WTC11 (cell line): Measurements from ENCODE around the gene TRIM3.
"Not testable (repeated sequence)": the region's sequence is repeated elsewhere in the genome, so short reads cannot be mapped to it uniquely, and the experiment has no call there.

Experiments used
- ATF3 ChIP-seq: sonication (generic); formaldehyde crosslinking; conservative IDR thresholded peaks from 2 replicates; pipeline ENCODE4 v1.8.1; 2022; ENCODE audit warnings: mild to moderate bottlenecking, missing genetic modification reagents
- ESRRA ChIP-seq: sonication (generic); formaldehyde crosslinking; IDR thresholded peaks from 2 replicates; pipeline ENCODE4 v1.8.1; 2022; ENCODE audit warnings: mild to moderate bottlenecking, missing genetic modification reagents, borderline replicate concordance
- IRF1 ChIP-seq: sonication (generic); formaldehyde crosslinking; IDR thresholded peaks from 2 replicates; pipeline ENCODE4 v1.8.0; 2023; ENCODE audit warnings: missing genetic modification reagents
- MXD4 ChIP-seq: fragments of 250-450 bp; sonication (Bioruptor Pico); IDR thresholded peaks from 2 replicates; pipeline ENCODE4 v1.8.0; 2021; ENCODE audit warnings: mild to moderate bottlenecking, moderate library complexity, borderline replicate concordance
- MYBL2 ChIP-seq: sonication (generic); formaldehyde crosslinking; IDR thresholded peaks from 2 replicates; pipeline ENCODE4 v1.8.1; 2023; ENCODE audit warnings: mild to moderate bottlenecking, moderate library complexity, missing genetic modification reagents
- OVOL2 ChIP-seq: fragments of 250-450 bp; sonication (Bioruptor Pico); IDR thresholded peaks from 2 replicates; pipeline ENCODE4 v1.9.0; 2021; ENCODE audit warnings: mild to moderate bottlenecking, borderline replicate concordance
- TF ChIP-seq, protein P1 (sequence below): fragments of 200-600 bp; IDR thresholded peaks from 2 replicates; pipeline ENCODE4 v1.8.0; 2022; ENCODE audit warnings: antibody characterized with exemption
- TF ChIP-seq, protein P2 (sequence below): sonication (generic); formaldehyde crosslinking; IDR thresholded peaks from 2 replicates; pipeline ENCODE4 v1.8.1; 2022; ENCODE audit warnings: low read depth, missing genetic modification reagents, borderline replicate concordance
- TF ChIP-seq, protein P3 (sequence below): fragments of 250-450 bp; sonication (Bioruptor Pico); IDR thresholded peaks from 2 replicates; pipeline ENCODE4 v1.9.0; 2021; ENCODE audit warnings: moderate library complexity, mild to moderate bottlenecking, inconsistent platforms, borderline replicate concordance
- TF ChIP-seq, protein P4 (sequence below): sonication (generic); formaldehyde crosslinking; IDR thresholded peaks from 2 replicates; pipeline ENCODE4 v1.8.0; 2022; ENCODE audit warnings: mild to moderate bottlenecking, missing genetic modification reagents

DNA sequence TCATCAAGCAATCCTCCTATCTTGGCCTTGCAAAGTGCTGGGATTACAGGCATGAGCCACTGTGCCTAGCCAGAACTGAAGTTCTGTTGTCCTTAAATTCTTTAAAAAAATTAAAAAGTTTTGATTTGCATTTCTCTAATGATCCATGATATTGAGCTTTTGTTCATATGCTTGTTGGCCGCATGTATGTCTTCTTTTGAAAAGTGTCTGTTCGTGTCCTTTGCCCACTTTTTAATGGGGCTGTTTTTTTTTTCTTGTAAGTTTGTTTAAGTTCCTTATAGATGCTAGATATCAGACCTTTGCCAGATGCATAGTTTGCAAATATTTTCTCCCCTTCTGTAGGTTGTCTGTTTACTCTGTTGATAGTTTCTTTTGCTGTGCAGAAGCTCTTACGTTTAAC is 48.2 kb upstream of the TRIM3 start:
- TF ChIP-seq, protein P1, sequence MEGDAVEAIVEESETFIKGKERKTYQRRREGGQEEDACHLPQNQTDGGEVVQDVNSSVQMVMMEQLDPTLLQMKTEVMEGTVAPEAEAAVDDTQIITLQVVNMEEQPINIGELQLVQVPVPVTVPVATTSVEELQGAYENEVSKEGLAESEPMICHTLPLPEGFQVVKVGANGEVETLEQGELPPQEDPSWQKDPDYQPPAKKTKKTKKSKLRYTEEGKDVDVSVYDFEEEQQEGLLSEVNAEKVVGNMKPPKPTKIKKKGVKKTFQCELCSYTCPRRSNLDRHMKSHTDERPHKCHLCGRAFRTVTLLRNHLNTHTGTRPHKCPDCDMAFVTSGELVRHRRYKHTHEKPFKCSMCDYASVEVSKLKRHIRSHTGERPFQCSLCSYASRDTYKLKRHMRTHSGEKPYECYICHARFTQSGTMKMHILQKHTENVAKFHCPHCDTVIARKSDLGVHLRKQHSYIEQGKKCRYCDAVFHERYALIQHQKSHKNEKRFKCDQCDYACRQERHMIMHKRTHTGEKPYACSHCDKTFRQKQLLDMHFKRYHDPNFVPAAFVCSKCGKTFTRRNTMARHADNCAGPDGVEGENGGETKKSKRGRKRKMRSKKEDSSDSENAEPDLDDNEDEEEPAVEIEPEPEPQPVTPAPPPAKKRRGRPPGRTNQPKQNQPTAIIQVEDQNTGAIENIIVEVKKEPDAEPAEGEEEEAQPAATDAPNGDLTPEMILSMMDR: not testable (repeated sequence)
- TF ChIP-seq IRF1 (CRISPR knock-in tag); ESRRA (CRISPR knock-in tag); OVOL2 (CRISPR knock-in tag); ATF3 (CRISPR knock-in tag); MYBL2; MXD4 (CRISPR knock-in tag): not testable (repeated sequence)
- TF ChIP-seq, protein P2, sequence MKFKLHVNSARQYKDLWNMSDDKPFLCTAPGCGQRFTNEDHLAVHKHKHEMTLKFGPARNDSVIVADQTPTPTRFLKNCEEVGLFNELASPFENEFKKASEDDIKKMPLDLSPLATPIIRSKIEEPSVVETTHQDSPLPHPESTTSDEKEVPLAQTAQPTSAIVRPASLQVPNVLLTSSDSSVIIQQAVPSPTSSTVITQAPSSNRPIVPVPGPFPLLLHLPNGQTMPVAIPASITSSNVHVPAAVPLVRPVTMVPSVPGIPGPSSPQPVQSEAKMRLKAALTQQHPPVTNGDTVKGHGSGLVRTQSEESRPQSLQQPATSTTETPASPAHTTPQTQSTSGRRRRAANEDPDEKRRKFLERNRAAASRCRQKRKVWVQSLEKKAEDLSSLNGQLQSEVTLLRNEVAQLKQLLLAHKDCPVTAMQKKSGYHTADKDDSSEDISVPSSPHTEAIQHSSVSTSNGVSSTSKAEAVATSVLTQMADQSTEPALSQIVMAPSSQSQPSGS (CRISPR knock-in tag): not testable (repeated sequence)
- TF ChIP-seq, protein P3, sequence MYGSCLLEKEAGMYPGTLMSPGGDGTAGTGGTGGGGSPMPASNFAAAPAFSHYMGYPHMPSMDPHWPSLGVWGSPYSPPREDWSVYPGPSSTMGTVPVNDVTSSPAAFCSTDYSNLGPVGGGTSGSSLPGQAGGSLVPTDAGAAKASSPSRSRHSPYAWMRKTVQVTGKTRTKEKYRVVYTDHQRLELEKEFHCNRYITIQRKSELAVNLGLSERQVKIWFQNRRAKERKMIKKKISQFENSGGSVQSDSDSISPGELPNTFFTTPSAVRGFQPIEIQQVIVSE (CRISPR knock-in tag): not testable (repeated sequence)
- TF ChIP-seq, protein P4, sequence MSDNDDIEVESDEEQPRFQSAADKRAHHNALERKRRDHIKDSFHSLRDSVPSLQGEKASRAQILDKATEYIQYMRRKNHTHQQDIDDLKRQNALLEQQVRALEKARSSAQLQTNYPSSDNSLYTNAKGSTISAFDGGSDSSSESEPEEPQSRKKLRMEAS (CRISPR knock-in tag): not testable (repeated sequence)
